GM19328 (cell line): Measurements from ENCODE around the gene MC1R.
"Not testable (repeated sequence)": the region's sequence is repeated elsewhere in the genome, so short reads cannot be mapped to it uniquely, and the experiment has no call there.

Experiments used
- ATAC-seq: cut with Tn5 transposase; IDR thresholded peaks from one replicate; pipeline ENCODE4 v1.9.1; 2021; ENCODE audit warnings: mild to moderate bottlenecking, moderate library complexity; ENCODE audit not compliant: unreplicated experiment

Gene MC1R

GRCh38 chr16:89958068-89958467 lies 39.4 kb downstream of the MC1R start:
- no peak for ATAC-seq

DNA sequence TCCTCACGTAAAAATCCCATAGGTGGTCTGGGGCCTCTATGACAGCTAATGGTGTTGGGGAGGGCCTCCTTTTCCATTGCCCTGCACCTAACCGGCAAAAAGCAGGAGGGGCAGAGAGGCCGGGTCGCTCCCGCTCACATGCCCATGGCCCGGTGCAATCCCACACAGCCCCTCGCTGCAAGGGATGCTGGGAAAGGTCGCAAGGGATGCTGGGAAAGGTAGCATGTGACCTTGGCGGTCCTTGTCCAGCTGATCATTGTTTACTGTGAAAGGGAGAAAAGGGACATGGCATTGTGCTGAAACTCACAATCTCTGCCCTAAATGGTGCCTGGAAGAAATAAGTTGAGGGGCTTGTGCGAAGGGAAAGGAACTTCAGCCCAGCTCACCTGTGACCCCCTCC lies 39.9 kb downstream of the MC1R start:
- no peak for ATAC-seq

GRCh38 chr16:89960966-89961365 lies 42.3 kb downstream of the MC1R start:
- ATAC-seq = no peak

- ATAC-seq = no peak
Observed at GRCh38 chr16:89961920-89962319, 43.3 kb downstream of the MC1R start.

GRCh38 chr16:89962754-89963498 lies 44.3 kb downstream of the MC1R start:
- no peak for ATAC-seq

DNA sequence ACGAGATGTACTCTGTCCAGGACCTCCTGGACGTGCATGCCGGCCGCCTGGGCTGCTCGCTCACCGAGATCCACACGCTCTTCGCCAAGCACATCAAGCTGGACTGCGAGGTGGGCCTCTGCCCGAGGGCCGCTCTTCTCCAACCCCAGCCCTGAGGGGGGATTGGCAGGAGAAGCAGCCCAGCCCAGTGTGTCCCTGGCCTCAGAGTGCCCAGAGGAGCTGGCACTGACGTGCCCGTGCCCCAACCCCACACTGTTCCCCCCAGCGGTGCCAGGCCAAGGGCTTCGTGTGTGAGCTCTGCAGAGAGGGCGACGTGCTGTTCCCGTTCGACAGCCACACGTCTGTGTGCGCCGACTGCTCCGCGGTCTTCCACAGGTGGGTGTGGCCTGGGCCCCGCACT lies 45.5 kb downstream of the MC1R start:
- ATAC-seq = no peak

DNA sequence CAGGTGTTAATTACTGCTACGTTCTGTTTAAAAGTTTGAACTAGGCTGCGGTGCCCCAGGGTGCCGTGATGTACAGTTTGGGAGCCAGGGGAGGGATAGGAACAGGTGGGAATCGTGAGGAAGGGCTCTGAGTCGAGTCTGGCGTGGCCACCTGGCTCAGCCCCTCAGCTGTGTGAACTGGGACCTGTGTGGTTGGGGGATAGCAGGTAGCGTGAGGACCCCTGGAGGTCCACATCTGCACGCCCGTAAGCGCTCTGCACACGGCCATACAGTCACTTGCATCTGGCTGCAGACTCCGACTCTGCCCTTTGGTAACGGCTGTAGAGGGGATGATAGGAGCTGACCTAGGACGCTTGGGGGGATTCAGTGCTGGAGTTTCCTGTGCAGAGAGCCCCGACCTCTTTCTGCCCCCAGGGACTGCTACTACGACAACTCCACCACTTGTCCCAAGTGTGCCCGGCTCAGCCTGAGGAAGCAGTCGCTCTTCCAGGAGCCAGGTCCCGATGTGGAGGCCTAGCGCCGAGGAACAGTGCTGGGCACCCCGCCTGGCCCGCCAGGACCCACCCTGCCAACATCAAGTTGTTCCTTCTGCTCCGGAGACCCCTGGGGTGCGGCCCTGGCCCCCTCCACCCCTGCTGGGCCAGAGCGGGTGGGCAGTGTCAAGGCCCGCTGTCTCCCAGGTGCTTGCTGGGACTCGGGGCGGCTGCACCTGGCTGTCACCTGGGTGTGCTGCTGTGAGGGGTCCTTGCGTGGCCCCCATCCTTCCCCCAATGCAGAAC lies 47.0 kb downstream of the MC1R start:
- ATAC-seq = no peak

GRCh38 chr16:89966756-89967155 lies 48.1 kb downstream of the MC1R start:
- no peak for ATAC-seq

DNA sequence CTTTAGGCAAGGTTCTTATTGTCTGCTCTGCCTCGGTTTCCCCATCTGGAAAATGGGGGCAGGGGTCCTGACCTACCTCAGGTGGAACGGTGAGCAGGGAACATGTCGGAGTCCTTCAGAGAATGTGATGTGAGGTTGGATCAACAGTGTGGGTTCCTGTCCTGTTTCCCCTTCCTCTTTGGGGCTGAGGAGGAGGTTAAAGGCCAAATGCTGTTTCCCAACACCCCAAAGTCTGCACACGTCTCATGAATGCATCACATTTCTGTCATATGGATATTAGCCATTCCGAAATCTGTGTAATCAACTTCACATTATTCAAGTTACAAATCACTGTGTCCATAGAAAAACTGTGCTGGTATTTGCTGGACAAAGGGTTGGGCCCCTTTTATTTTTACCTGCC lies 48.8 kb downstream of the MC1R start:
- not testable (repeated sequence) for ATAC-seq

- ATAC-seq = not testable (repeated sequence)
Observed at GRCh38 chr16:89968074-89968473, 49.4 kb downstream of the MC1R start.

GRCh38 chr16:89969741-89970410 lies 51.2 kb downstream of the MC1R start:
- ATAC-seq = no peak
